Vagina (tissue), 2 donors: ENCODE data around the gene HNRNPC. TPM values are rescaled to one million over a fixed set of nuclear protein-coding genes. Genes with fewer than 3 reads are reported as not detected.

Source experiments
- DNase-seq, 2 donors: peaks; one replicate each; pipeline ENCODE4 v3.0.0-alpha.2; 2017; ENCODE audit errors: extremely low spot score in 2 of 2
- H3K27ac ChIP-seq: fragments of 200-600 bp; sonication (generic); one replicate; pipeline ENCODE4 v1.5.1; 2019
- H3K27me3 ChIP-seq: fragments of 200-600 bp; sonication (generic); one replicate; pipeline ENCODE4 v1.5.1; 2019
- H3K36me3 ChIP-seq, 2 donors: fragments of 200-600 bp; sonication (generic); one replicate each; pipeline ENCODE4 v1.5.1; 2017 to 2019
- H3K4me1 ChIP-seq: fragments of 200-600 bp; sonication (generic); one replicate; pipeline ENCODE4 v1.5.1; 2019
- H3K4me3 ChIP-seq, 2 donors: fragments of 200-600 bp; sonication (generic); 1 replicate in 1 of 2; 2 replicates in 1 of 2; pipeline ENCODE4 v1.5.1; 2016 to 2019
- H3K9me3 ChIP-seq: fragments of 200-600 bp; sonication (generic); one replicate; pipeline ENCODE4 v1.5.1; 2019
- CTCF ChIP-seq, 3 experiments: fragments of 450-650 bp in 2 of 3; fragments of 200-600 bp in 1 of 3; sonication (generic) in 1 of 3; IDR thresholded peaks; one replicate each; pipeline ENCODE4 v1.5.1; 2017 to 2019; ENCODE audit warnings: antibody characterized with exemption in 3 of 3, mild to moderate bottlenecking in 2 of 3, moderate library complexity in 2 of 3
- POLR2A ChIP-seq, 2 donors: fragments of 450-650 bp; IDR thresholded peaks; one replicate each; pipeline ENCODE4 v1.6.1; 2017; ENCODE audit warnings: antibody characterized with exemption in 2 of 2, mild to moderate bottlenecking in 2 of 2, moderate library complexity in 2 of 2
- POLR2AphosphoS5 ChIP-seq, 2 donors: sonication (generic); formaldehyde crosslinking; IDR thresholded peaks; one replicate each; pipeline ENCODE4 v1.9.0; 2017; ENCODE audit warnings: antibody characterized with exemption in 2 of 2, mild to moderate bottlenecking in 2 of 2, low read depth in 1 of 2; ENCODE audit not compliant: insufficient read depth in 1 of 2
- intact Hi-C: fragments of 100-400 bp; cut with DNase I; formaldehyde crosslinking; loops from one replicate; pipeline ENCODE4 v1.15.1; 2023
- total RNA-seq: library from RNA; depleted of rRNA; stranded (reverse); fragments of >200 nt; gene quantifications from one replicate; pipeline ENCODE4 v1.2.3, GENCODE V29; 2016

The HNRNPC gene
- total RNA-seq, 1 donor from 2014 or later, result 345 TPM

DNA sequence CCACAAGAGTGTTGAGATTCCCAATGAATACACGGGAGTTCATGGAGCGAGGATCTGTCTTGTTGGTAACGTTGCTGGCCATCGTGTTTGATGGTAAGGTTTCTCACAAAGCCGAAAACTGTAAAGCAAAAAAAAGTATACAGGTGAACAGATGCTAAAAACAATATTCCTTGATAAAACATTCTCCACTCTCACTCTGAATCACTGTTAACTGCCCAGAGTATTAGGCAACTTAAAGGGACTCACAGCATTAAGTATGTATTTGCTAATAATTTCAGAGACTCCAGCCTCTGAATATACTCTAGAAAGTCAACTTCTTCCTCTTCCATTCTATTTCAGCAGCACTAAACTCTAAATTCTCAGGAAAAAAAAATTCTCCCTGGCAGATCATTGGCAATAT is 35.1 kb downstream of the HNRNPC start:
- H3K4me1 ChIP-seq, result peaks cover 84% of the 10 kb centered on the region
- intact Hi-C loops, result no loop called here
- H3K27me3 ChIP-seq, result no peaks in the 10 kb centered on the region
- H3K4me3 ChIP-seq, result no peak overlapping the region
- H3K27ac ChIP-seq, result no peak overlapping the region
- no peaks in the 10 kb centered on the region for H3K9me3 ChIP-seq
- H3K36me3 ChIP-seq, result peaks cover 0 to 49% of the 10 kb centered on the region in 2 donors
- TF ChIP-seq CTCF (IDR thresholded peaks at IDR 0.05) (no peak), POLR2A (IDR thresholded peaks at IDR 0.05) (no peak), POLR2AphosphoS5 (IDR thresholded peaks at IDR 0.05; ENCODE audit: insufficient read depth in 1 of 2, low read depth in 1 of 2) (no peak)
- no peak for DNase-seq

DNA sequence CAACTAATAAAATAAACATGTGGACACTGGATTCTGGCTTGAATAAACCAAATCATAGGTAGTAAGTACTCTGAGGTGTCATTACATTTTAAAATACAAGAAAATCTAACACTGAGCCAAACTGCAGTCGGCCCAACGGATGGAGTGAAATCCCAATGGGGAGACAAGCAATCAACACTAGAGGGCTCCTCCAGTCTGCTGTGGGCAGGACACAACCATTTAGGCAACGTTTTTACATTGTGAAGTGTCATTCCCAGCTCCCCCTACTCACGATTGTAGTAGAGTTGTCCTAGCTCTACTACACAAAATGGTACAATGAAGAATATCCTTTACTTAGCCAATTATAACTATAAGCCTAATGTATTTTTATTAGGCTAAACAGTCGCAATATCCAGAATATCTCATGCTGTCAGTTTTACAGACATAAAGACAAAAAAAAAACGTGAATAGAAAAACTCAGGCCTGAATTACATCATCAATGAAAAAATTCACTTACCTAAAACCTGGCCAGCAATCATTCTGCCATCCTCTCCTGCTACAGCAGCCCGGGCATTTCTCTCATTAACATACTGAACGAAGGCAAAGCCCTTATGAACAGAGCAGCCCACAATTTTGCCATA is 35.7 kb downstream of the HNRNPC start:
- Histone ChIP-seq H3K4me1 (peaks cover 80% of the 10 kb centered on the region), H3K27ac (no peak overlapping the region), H3K9me3 (no peaks in the 10 kb centered on the region), H3K4me3 (no peak overlapping the region), H3K27me3 (no peaks in the 10 kb centered on the region), H3K36me3 (peaks cover 0 to 55% of the 10 kb centered on the region in 2 donors)
- DNase-seq, result no peak
- TF ChIP-seq POLR2A (IDR thresholded peaks at IDR 0.05) (no peak), POLR2AphosphoS5 (IDR thresholded peaks at IDR 0.05; ENCODE audit: insufficient read depth in 1 of 2, low read depth in 1 of 2) (no peak), CTCF (IDR thresholded peaks at IDR 0.05) (no peak)
- intact Hi-C loops, result no loop called here

DNA sequence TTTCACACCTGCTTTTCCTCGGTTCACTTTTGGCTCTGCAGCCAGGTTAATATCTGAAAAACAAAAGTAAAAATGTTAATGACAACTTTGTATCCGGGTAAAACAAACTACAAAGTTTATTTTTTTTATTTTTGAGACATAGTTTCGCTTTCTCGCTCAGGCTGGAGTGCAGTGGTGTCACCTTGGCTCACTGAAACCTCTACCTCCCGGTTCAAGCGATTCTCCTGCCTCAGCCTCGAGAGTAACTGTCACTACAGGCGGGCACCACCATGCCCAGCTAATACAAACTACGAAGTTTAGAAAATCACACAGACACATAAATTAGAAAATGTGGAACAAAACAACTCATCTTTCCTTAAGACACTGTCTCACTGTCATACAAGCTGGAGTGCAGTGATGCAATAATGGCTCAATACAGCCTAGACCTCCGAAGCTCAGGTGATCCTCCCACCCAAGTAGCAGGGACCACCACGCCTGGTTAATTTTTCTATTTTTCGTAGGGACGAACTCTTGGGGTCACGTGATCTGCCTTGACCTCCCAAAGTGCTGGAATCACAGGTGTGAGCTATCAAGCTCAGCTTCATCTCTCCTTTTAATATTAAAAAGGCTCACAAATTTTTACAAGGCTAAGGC is 38.1 kb downstream of the HNRNPC start:
- no peak for DNase-seq
- H3K27ac ChIP-seq, result no peak overlapping the region
- no peak overlapping the region for H3K4me3 ChIP-seq
- no peaks in the 10 kb centered on the region for H3K9me3 ChIP-seq
- H3K36me3 ChIP-seq, result peaks cover 0 to 71% of the 10 kb centered on the region in 2 donors
- intact Hi-C loops, result no loop called here
- H3K4me1 ChIP-seq, result peaks cover 56% of the 10 kb centered on the region
- TF ChIP-seq CTCF (IDR thresholded peaks at IDR 0.05) (no peak), POLR2A (IDR thresholded peaks at IDR 0.05) (no peak), POLR2AphosphoS5 (IDR thresholded peaks at IDR 0.05; ENCODE audit: insufficient read depth in 1 of 2, low read depth in 1 of 2) (no peak)
- H3K27me3 ChIP-seq, result no peaks in the 10 kb centered on the region

- H3K4me1 ChIP-seq, result peaks cover 49% of the 10 kb centered on the region
- intact Hi-C loops, result no loop called here
- H3K36me3 ChIP-seq, result peaks cover 0 to 81% of the 10 kb centered on the region in 2 donors
Observed at GRCh38 chr14:21229821-21230220, 39.4 kb downstream of the HNRNPC start.

More at GRCh38 chr14:21229821-21230220, 39.4 kb downstream of the HNRNPC start:
- TF ChIP-seq CTCF (IDR thresholded peaks at IDR 0.05) (no peak), POLR2AphosphoS5 (IDR thresholded peaks at IDR 0.05; ENCODE audit: insufficient read depth in 1 of 2, low read depth in 1 of 2) (no peak), POLR2A (IDR thresholded peaks at IDR 0.05) (no peak)
- Histone ChIP-seq H3K27ac (no peak overlapping the region), H3K4me3 (no peak overlapping the region), H3K27me3 (no peaks in the 10 kb centered on the region), H3K9me3 (no peaks in the 10 kb centered on the region)
- no peak for DNase-seq
